OCI-LY7 (cell line): Measurements from ENCODE around the gene EXPH5.

Experiments used
- CTCF ChIP-seq: fragments of 200-600 bp; sonication (generic); conservative IDR thresholded peaks from 2 replicates; pipeline ENCODE4 v1.5.1; 2014; ENCODE audit warnings: mild to moderate bottlenecking, antibody characterized with exemption, low read length, moderate library complexity, mixed read lengths
- EZH2phosphoT487 ChIP-seq: fragments of 200-600 bp; sonication (generic); IDR thresholded peaks from 2 replicates; pipeline ENCODE4 v1.6.1; 2018; ENCODE audit warnings: low read depth, borderline replicate concordance, mild to moderate bottlenecking, mixed run types, antibody characterized with exemption, low read length, moderate library complexity, mixed read lengths

GRCh38 chr11:108628326-108628725 is 34.8 kb upstream of the EXPH5 start:
- TF ChIP-seq CTCF = no peak
- TF ChIP-seq EZH2phosphoT487 = no peak
